ENCODE results near the gene PLEKHM3. TPM values are rescaled to one million over a fixed set of nuclear protein-coding genes. Genes with fewer than 3 reads are reported as not detected.
A peak's percentile ranks its signal among the peaks of the same experiment; 100 is the strongest.

Gene PLEKHM3
- total and polyA plus RNA-seq, 7 donors, result 1.2 to 47.9 (median 29.1) TPM

- intact Hi-C loops (cut with DNase I), result loop anchor here (1.0 to 5.0 kb wide), 5 partner anchors 53 to 347 kb away; partner anchors contain the start of genes FZD5, METTL21A and PLEKHM3
- H3K4me3 ChIP-seq, result no peak overlapping the region
- no peaks in the 10 kb centered on the region for H3K27me3 ChIP-seq
- no peak for DNase-seq
- H3K27ac ChIP-seq, result no peak overlapping the region
- WGBS, 2 donors, result 86 to 89% methylated on average over 5 of the region's 5 CpGs
- TF ChIP-seq CTCF (IDR thresholded peaks at IDR 0.05) (no peak), POLR2AphosphoS5 (IDR thresholded peaks at IDR 0.05) (no peak), POLR2A (IDR thresholded peaks at IDR 0.05) (no peak)
- H3K4me1 ChIP-seq, result peaks cover 0 to 32% (median 20%) of the 10 kb centered on the region in 4 donors
- H3K9me3 ChIP-seq, result no peaks in the 10 kb centered on the region
- H3K36me3 ChIP-seq, result peaks cover 0 to 18% (median 2%) of the 10 kb centered on the region in 4 donors
Measured at GRCh38 chr2:207974216-207974605, 51.1 kb downstream of the PLEKHM3 start.

GRCh38 chr2:207970826-207971180 is 54.5 kb downstream of the PLEKHM3 start:
- peak overlapping the region in 1 of 4 donors; percentile 9 for H3K27ac ChIP-seq
- H3K4me3 ChIP-seq, result no peak overlapping the region
- no peaks in the 10 kb centered on the region for H3K27me3 ChIP-seq
- TF ChIP-seq EP300 (IDR thresholded peaks at IDR 0.05) (no peak), POLR2A (IDR thresholded peaks at IDR 0.05) (no peak), CTCF (IDR thresholded peaks at IDR 0.05) (no peak), POLR2AphosphoS5 (IDR thresholded peaks at IDR 0.05) (no peak)
- no peak for DNase-seq
- peaks cover 0 to 1% (median 0%) of the 10 kb centered on the region in 4 donors for H3K36me3 ChIP-seq
- H3K9me3 ChIP-seq, result no peaks in the 10 kb centered on the region
- peaks cover 0 to 44% (median 25%) of the 10 kb centered on the region in 4 donors for H3K4me1 ChIP-seq
- intact Hi-C loops (cut with DNase I), result loop anchor here (5.0 kb wide), 4 partner anchors 56 to 344 kb away; partner anchors contain the start of genes METTL21A and PLEKHM3

- no peak for TF ChIP-seq POLR2A (IDR thresholded peaks at IDR 0.05)
- no peak for TF ChIP-seq EP300 (IDR thresholded peaks at IDR 0.05)
- TF ChIP-seq CTCF (IDR thresholded peaks at IDR 0.05), result no peak
- no peak for TF ChIP-seq POLR2AphosphoS5 (IDR thresholded peaks at IDR 0.05)
- Histone ChIP-seq H3K9me3 (no peaks in the 10 kb centered on the region), H3K4me1 (peaks cover 0 to 44% (median 25%) of the 10 kb centered on the region in 4 donors), H3K4me3 (no peak overlapping the region), H3K27ac (peak overlapping the region in 1 of 4 donors; percentile 9), H3K27me3 (no peaks in the 10 kb centered on the region), H3K36me3 (no peaks in the 10 kb centered on the region)
- DNase-seq, result no peak
- 13 to 63% methylated on average over 3 of the region's 3 CpGs for WGBS, 2 donors
- intact Hi-C loops (cut with DNase I), result loop anchor here (5.0 kb wide), 4 partner anchors 57 to 343 kb away; partner anchors contain the start of genes METTL21A and PLEKHM3
Measured at GRCh38 chr2:207970147-207970825, 55.0 kb downstream of the PLEKHM3 start.

- H3K27ac ChIP-seq, result no peak overlapping the region
- intact Hi-C loops (cut with DNase I), result loop anchor here (5.0 kb wide), 1 partner anchor 37 kb away; no protein-coding TSS in a partner anchor
- TF ChIP-seq POLR2AphosphoS5 (IDR thresholded peaks at IDR 0.05) (no peak), CTCF (IDR thresholded peaks at IDR 0.05) (no peak), POLR2A (IDR thresholded peaks at IDR 0.05) (no peak), EP300 (IDR thresholded peaks at IDR 0.05) (no peak)
- DNase-seq, result no peak
- 23 to 71% methylated on average over 2 of the region's 2 CpGs for WGBS, 2 donors
- H3K9me3 ChIP-seq, result no peaks in the 10 kb centered on the region
- H3K27me3 ChIP-seq, result no peaks in the 10 kb centered on the region
- no peaks in the 10 kb centered on the region for H3K36me3 ChIP-seq
- H3K4me1 ChIP-seq, result peaks cover 0 to 44% (median 25%) of the 10 kb centered on the region in 4 donors
- no peak overlapping the region for H3K4me3 ChIP-seq
Measured at GRCh38 chr2:207969249-207969648, 56.1 kb downstream of the PLEKHM3 start.
